GM21390 (cell line): ENCODE data around the gene DHRS4.

ENCODE experiments used
- ATAC-seq: cut with Tn5 transposase; IDR thresholded peaks from one replicate; pipeline ENCODE4 v1.9.1; 2021; ENCODE audit not compliant: unreplicated experiment

Gene DHRS4

DNA sequence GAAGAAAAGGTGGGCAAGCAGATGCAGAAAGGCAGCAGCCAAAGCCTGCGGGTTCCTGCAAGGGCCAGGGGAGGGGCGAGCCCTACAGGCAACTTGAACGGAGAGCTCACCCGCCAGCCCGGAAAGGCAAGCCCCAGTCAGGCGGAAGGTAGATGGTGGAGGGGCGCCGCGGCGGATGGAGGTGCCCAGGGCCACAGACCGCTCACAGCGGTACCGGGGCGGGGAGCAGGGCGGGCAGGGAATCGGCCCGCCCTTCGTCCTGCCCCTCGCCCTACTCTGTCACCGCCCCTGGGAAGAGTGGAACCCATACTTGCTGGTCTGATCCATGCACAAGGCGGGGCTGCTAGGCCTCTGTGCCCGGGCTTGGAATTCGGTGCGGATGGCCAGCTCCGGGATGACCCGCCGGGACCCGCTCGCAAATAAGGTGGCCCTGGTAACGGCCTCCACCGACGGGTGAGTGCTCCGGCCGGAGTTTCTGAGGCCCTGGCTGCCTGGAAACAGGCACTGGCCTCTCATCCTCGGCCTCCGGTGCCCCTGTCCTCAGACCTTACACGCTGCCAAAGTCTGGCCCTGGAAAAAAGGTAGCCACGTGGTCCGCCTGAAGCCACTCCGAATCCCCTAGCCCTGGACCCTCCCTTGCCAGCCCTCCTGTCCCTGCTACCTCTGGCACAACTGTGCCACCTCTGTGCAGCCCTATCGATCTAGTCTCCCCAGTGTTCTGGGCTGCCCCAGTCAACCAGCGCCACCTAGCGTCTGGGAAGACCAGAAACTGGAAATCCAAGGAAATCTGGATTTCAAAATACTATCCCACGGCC is at the start of gene DHRS4:
DHRS4 (plus strand) TSS at position 307 of the 815 bp plus-strand sequence; CDS start at position 326, 19 bp downstream.
- peak; percentile 86 for ATAC-seq

DNA sequence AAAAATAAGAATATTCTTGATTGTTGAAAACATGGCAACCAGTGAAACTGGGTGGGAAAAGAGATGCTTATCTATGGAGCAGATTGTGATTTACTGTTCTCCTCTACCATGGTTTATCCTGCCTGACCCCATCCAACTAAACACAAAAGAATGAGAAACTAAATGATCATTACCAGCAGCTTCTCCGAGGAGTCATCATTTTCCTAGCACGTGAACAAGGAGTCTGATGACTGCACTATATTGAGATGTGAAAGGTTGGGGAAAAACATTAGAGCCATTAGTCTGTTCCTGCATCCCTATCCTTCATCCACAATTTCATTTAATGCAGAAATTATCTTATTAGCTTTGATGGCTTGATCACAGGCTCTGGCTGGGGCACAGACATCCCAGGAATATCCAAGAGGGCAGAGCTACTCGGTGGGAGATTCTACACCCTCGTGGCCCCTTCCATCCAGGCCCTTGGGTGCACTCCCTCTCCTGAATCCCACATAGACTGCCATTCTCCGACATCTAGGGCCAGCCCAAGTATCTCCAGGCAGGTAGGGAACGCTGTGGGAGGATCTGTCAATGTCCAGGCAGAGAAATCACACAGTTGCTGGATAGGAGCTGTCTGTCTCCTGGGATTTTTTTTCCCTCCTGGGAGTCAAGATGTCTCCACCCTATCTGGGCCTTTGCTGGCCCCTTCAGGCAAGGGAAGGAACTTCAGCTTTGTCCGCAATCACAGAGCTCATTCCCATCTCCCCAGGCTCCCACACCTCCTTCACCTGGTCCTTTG is 43.3 kb upstream of the DHRS4 start:
- no peak for ATAC-seq

DNA sequence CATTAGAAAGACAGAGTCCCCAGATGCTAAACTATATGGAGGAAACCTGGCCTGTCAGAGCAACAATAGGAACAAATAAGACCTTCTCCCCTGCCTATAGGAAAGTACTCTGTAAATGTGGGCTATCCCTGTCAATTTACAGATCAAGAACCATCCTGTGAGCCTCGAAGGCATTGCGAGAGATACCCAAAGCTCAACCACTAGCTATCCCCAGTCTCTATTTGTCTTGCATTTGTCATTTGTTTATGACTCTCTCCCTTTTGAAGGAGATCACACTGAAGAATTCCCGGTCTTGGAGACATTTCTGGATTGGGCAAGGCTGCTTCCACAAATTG is 42.7 kb upstream of the DHRS4 start:
- no peak for ATAC-seq

DNA sequence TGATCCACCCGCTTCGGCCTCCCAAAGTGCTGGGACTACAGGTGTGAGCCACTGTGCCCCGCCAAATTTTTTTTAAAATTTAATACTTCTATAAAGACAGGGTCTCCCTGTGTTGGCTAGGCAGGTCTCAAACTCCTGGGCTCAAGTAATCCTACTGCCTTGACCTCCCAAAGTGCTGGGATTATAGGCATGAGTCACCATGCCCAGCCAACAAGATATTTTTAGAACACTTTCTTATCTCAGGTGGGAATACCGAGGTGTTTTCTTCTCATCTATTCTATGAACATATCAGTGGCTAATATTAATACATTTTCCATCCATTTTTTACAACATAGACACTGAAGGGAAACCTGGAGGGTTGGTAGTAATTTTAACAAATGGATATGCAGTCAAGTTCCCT is 38.0 kb upstream of the DHRS4 start:
- ATAC-seq: no peak

DNA sequence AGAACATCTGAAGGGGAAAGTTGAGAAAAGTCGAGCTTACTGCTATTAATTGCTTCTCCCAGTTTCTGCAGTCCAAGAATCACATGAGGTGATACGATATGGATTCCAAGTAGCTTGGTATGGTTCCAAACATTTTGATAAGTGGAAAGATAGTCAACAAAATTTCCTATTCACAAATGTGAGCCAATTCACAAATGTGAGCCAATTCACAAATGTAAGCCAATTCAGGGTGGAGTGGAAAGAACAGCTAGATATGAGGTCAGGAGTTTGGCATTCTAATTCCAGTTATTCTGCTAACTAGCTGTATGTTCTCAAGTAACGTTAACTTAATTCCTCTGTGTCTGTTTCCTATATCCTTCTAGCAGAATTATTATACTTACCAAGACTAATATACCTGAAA is 37.6 kb upstream of the DHRS4 start:
- ATAC-seq: no peak

DNA sequence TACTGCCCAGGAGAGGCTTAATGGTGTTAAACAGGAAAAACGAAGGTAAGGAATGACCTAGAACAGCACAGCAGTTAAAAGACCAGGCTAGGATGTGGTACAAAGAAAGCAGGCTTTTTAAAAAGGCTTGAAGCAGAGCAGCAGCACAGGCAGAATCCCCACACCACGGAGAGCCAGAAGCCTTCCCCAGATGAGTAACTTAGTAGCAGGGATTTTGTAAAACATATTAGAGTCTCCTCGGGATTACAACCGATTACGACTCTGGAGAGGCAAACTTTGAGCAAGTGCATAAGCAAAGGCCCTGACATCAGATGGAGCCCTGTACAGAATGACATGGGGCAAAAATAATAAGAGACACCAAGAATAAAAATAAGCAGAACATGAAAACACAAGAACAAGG is 37.1 kb upstream of the DHRS4 start:
- ATAC-seq: no peak

DNA sequence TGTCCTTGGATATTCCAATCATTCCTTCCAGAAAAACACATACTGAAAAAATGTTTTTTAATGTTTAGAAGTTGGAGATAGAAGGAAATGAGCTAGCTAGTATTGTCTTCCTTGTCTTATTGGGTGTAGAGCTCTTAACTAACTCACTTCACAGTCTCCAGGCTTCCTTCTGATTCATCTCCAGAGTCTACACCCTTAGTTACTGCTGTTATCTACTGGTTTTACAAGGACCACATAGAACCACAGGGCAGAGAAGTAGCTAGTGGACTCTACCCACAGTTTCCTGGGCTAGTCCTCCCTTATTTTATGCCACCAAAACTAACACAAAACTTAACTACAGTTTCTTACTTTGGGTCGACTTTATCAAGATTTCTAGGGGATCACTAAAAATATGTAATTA is 31.0 kb upstream of the DHRS4 start:
- no peak for ATAC-seq

DNA sequence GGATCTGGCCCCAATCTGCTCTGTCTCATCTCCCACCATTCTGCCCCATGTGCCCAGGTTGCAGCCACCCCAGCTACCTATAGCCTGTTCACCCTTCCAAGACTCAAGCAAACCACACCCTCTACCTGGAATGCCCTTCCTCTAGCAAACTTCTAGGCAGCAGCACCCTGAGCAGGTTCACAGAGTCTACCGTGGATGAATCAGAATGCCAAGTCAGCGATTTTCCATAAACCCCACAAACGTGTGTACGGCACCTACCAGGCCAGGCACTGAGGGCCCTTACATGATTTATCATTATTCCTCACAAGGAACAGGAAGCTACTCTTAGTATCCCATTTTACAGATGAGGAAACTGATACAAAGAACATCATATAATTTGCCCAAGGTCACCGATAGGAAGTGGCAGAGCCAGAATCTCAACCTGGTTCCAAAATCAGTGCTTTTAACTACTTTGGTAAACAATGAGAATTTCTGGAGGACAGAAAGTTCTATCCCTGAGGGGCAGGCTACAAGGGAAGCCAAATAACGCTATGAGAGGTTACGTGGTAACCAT is 28.0 kb upstream of the DHRS4 start:
- ATAC-seq: no peak

DNA sequence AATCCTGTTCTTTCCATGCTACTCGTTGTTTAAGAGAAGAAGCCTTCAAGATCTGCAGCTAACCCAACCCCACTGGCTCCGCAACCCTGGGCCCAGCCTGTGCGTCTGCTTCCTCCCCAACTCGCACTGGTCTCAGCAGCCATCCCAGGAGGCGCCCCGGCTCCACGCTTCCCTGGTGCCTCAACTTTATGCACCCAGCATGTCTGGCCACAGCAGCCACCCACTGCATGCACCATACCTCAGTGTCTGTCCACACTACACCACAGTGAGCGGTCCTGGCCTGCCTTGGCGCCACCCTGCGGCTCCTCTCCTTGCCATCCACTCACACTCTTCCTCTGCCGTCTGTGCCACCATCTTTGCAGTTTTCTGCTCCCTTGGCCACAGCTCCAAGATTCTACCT is 27.0 kb upstream of the DHRS4 start:
- ATAC-seq: no peak

DNA sequence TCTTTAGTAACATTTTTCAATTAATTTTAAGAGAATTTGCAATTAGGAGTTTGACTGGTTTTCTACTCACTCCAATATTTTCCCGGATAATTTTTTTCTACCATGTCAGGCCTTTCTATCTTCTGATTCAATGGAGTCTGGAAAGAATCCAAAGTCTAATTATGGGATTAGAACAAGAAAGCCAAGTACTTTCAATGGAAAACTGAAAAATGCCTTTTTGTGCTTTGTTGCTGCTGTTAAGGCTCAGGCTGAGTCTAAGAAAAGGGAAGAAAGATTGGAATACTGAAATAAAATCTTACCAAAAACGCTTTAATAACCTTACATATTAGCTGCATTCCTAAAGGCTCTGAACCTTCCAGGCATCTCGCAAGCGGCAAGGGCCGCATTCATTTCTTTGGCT is 24.4 kb upstream of the DHRS4 start:
- ATAC-seq: no peak

DNA sequence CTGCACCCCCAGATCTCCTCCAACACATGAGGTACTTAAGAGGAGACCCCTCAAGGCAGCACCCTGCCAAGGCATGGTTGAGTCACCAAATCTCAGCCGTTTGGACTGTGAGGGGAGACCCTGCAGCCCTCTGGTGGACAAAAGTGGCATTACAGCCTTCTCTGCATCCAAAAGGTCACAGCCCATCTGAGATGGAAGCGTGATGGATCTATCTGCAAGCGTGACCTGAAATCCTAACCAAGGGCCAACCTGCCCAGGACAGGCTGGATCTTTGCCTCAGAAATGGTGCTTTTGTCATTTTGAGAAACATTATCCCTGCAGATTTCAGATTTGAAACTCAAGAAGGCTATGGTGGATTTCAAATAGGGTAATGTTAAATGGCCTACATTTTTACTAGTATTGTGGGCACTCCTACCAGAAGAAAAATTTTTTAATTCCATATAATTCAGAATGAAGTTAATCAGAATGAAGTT is 23.7 kb upstream of the DHRS4 start:
- no peak for ATAC-seq

DNA sequence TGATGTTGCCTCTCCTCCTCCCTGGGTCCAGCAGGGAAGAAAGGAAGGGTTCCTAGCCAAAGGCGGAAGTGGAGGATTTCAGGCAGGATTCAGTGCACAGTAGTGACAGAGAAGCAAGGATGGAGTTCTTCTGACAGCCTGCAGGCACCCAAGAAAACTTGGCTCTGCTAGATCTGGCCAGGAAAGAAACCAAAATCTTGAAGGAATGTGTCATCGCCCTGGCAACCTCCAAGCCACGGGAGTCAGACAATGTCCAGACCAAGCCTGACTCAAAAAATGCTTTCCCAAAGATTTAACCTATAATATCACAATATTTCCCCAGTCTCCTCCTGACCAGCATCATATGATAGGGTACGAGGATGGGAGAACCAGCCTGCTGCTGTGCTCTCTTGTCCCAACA is 22.8 kb upstream of the DHRS4 start:
- no peak for ATAC-seq

DNA sequence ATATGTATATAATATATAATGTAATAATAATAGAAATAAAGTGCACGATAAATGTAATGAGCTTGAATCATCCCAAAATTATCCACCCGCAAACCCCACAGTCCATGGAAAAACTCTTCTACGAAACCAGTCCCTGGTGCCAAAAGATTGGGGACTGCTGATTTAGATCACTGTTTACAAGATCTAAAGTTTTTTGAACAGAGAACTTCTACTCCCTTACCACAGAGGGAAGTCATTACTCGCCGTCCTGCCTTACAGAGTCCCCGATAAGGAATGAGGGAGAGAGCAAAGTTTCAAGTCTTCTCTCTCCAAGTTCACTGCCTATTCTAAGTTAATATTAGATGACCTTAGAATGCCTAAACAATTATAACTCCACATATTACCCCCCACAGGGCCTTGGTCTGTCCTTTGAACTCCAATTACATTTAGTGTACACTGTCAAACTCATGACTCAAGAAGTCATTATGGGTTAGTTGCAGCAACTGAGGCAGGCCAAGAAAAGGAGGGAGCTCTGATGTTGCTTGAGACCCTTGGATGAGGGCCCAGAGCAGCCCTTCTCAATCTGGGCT is 21.8 kb upstream of the DHRS4 start:
- ATAC-seq: no peak

DNA sequence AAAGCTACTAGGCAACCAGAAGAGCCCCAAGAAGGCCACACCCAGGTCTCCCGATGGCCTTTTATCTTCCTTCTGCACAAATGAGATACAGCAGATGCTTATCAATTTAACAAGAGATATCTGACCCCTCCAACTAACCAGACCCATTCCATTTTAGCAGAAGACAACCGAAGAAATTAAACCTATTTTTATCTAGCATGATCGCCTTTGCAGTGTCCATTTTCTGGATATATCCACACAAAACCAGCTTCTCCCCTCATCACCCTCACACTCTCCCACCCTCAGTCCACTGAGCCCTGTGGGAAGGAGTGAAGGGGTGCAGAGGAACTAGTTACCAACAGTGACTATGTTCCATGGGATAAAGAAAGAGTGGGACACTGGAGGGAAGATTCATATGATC is 20.9 kb upstream of the DHRS4 start:
- no peak for ATAC-seq

DNA sequence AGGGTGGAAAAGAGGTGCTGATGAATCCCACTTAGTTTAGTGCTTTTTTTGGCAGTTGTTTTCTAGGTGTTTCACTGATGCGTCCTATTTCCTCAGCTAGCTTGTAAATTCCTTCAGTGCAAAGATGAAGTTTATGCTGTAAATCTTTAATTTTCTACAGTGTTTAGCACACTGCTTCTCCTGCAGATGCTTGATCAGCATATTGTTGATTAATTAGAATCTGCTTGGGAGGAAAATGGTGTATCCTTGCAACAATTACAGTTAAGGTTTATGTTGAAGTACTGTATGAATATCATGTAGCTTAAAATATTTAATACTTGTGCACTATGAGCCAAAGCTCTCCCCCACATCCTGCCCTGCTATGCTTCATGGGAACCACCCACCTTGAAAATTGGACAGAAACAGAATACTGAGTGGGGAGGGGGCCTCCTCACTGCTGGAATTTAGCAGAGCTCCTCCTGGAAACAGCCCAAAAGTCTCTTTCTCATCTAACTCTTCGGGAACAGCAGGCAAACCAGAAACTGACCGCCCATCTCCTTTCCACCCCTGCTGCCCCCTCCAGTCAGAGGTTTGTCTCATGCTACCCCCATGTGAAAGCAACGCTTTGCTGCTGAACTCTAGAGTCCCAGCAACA is 20.3 kb upstream of the DHRS4 start:
- ATAC-seq: no peak

DNA sequence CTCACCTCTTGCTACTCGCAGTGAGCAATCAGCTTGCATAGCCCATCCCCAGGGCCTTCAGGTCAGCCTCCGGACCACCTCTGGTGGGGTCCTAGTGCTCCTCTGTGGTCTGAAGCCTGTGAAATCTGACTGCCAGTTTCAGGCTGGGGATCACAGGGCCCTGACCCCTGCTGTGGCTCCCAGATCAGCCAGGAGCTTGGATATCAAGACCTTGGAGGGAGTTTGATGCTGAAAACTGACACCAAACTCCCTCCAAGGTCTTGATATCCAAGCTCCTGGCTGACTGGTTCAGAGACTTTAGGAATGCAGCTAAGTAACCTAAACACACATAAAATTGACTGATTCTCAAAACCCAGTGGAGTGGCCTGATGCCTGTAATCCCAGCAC is 19.8 kb upstream of the DHRS4 start:
- no peak for ATAC-seq

DNA sequence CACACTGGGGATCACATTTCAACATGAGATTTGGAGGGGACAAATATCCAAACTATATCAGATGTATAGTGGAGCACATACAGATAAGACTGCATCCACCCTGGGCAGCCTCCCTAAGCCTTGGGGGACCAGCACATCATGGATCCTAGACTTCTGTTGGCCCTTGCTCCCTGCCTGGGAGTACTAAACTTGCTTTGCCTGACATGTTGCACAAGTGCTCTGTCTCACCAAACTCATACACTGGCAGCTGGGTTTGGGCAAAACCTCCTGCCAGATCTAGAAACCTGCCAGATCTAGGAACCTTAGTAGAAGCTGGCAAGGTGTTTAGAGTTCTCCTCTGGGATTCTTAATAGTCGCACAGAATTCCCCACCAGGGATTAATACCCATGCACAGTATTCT is 18.4 kb upstream of the DHRS4 start:
- ATAC-seq: no peak

DNA sequence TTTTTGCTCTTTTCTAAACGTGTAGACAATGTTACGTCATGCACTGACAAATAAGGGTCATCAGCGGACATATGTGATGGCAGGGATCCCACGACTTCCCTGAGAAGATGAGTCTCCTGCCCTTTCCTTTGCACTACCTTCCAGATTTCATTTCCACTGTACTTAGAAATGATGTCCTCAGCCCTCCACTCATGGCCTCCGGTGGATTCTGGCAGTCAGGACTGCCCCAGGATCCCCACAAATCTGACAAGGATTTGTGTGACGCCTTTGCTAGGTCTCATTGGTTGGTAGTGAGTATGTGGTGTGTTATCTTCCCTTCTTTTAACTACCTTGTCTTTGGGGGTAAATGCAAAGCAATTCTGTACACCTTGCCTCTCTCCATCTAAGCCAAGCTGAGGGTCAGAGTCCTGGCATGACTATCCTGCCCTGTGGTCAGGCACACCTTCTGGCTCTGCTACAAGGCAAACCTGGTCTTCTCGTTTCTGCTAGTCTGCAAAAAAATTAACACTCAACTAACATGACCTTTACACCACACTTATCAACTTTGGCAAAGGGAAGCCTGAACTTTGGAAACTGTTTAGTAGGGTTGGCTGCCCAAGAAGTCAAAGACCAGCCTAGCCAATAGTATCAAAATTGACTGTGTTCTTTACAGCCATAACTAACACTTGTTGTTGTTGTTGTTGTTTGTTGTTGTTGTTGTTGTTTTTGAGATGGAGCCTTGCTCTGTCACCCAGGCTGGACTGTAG is 17.3 kb upstream of the DHRS4 start:
- ATAC-seq: no peak

DNA sequence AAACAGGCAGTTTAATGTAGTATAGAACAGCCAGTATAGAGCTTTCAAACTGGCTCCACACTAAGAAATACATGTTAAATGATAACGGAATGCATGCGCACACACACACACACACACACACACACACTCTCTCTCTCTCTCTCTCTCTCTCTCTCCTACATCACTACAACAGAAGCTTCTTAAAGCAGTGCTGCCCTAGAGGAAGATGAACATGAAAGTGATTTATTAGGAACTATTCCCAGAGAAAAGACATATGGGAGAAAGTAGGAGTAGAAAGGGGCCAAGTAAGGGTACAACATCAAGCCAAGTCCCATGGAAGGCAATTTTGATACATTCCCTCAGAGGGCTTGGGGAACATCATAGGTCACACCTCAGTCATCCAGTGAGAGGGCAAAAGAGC is 16.4 kb upstream of the DHRS4 start:
- ATAC-seq: no peak

DNA sequence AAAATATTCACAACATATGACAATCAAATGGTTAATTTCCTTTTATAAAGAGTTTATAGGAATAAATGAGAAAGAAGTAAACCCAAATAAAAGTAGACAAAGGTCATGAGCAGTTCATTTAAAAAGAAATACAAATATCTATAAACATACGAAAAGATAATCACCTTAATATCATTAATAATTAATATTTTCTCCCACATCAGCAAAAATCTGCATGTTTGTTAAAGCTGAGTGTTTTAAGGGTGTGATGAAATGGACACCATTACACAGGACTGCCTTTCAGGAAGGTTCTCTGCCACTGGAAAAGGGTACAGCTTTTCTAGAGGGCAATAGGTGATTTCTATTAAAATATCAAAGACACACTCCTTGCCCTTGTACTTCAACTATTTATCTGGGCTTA is 14.7 kb upstream of the DHRS4 start:
- ATAC-seq: no peak
